Panc1 (cell line): ENCODE results near the gene CDK6. TPM values are rescaled to one million over a fixed set of nuclear protein-coding genes. Genes with fewer than 3 reads are reported as not detected.

Experiments used
- ATAC-seq: fragments of 200-7000 bp; cut with Tn5 transposase; 2 replicates; pipeline ENCODE4 v1.9.1; 2020; ENCODE audit warnings: mild to moderate bottlenecking, moderate library complexity
- BruUV-seq: library from RNA; stranded (reverse); fragments of 400-500 nt; replicated peaks from 2 replicates; lab custom pipeline; 2021; lab: Mats Ljungman, UMichigan
- CTCF ChIA-PET: fragments of 300-600 bp; sonication (Branson Sonifier 250); formaldehyde crosslinking; loops from one replicate; lab custom pipeline; 2022; ENCODE audit warnings: antibody characterized with exemption; lab: Charles Lee
- POLR2A ChIA-PET: fragments of 300-600 bp; sonication (Branson Sonifier 250); formaldehyde crosslinking; loops from one replicate; lab custom pipeline; 2022; ENCODE audit warnings: antibody characterized with exemption; lab: Charles Lee
- DNase-seq: peaks from one replicate; pipeline ENCODE4 v3.0.0-alpha.2; 2010; ENCODE audit warnings: low read depth, low spot score
- H3K27ac ChIP-seq: 2 replicates; pipeline ENCODE4 v1.5.1; 2011; ENCODE audit warnings: mild to moderate bottlenecking, low read length, inconsistent platforms
- H3K27me3 ChIP-seq: fragments of 200-500 bp; sonication (Bioruptor generic); 2 replicates; pipeline ENCODE4 v1.6.0; 2014; ENCODE audit warnings: low read length, inconsistent platforms; ENCODE audit not compliant: control insufficient read depth, insufficient read depth
- H3K36me3 ChIP-seq: fragments of 200-500 bp; sonication (Bioruptor generic); 2 replicates; pipeline ENCODE4 v1.5.1; 2014; ENCODE audit warnings: inconsistent platforms, mild to moderate bottlenecking, low read length, moderate library complexity; ENCODE audit not compliant: control insufficient read depth, insufficient read depth
- H3K4me1 ChIP-seq: 2 replicates; pipeline ENCODE4 v1.5.1; 2011; ENCODE audit warnings: inconsistent platforms, mild to moderate bottlenecking, low read length, moderate library complexity; ENCODE audit not compliant: control insufficient read depth, insufficient read depth
- H3K4me3 ChIP-seq, 2 experiments: 2 replicates each; pipeline ENCODE4 v1.5.1; 2011 to 2012; ENCODE audit warnings: low read depth in 2 of 2, low read length in 2 of 2, mild to moderate bottlenecking in 2 of 2, inconsistent platforms in 1 of 2, moderate library complexity in 1 of 2
- H3K9me3 ChIP-seq: fragments of 200-500 bp; sonication (Bioruptor generic); 2 replicates; pipeline ENCODE4 v1.5.1; 2014; ENCODE audit warnings: low read depth, mild to moderate bottlenecking, inconsistent platforms, low read length, moderate library complexity; ENCODE audit not compliant: control insufficient read depth, insufficient read depth
- CTCF ChIP-seq: fragments of 450-650 bp; IDR thresholded peaks from 2 replicates; pipeline ENCODE4 v1.5.1; 2017; ENCODE audit warnings: mild to moderate bottlenecking
- POLR2AphosphoS5 ChIP-seq: IDR thresholded peaks from 2 replicates; pipeline ENCODE4 v1.6.1; 2012; ENCODE audit warnings: mild to moderate bottlenecking, low read depth, low read length, moderate library complexity
- REST ChIP-seq, 2 experiments: IDR thresholded peaks; 2 replicates each; pipeline ENCODE4 v1.6.1; 2011 to 2012; ENCODE audit warnings: low read depth in 2 of 2, control low read depth in 1 of 2, low read length in 1 of 2, mild to moderate bottlenecking in 1 of 2, moderate library complexity in 1 of 2; ENCODE audit not compliant: insufficient read depth in 1 of 2
- SIN3A ChIP-seq: IDR thresholded peaks from 2 replicates; pipeline ENCODE4 v1.6.1; 2012; ENCODE audit warnings: low read depth, mild to moderate bottlenecking, low read length, moderate library complexity, borderline replicate concordance; ENCODE audit not compliant: insufficient read depth
- TCF7L2 ChIP-seq: IDR thresholded peaks from 2 replicates; pipeline ENCODE4 v1.6.1; 2011; ENCODE audit warnings: mild to moderate bottlenecking, low read depth, low read length, inconsistent platforms
- in situ Hi-C: cut with HindIII; loops from 2 replicates; pipeline ENCODE4 v1.10.0; 2016; ENCODE audit warnings: low sequenced_read_pairs, low pct_unique_long_range_greater_than_20kb
- intact Hi-C: fragments of 100-400 bp; cut with micrococcal nuclease; formaldehyde crosslinking; loops from one replicate; pipeline ENCODE4 v1.10.0; 2022; ENCODE audit not compliant: unreplicated experiment
- total RNA-seq: library from RNA; stranded (reverse); gene quantifications from one replicate; pipeline ENCODE4 v1.2.1, GENCODE V29; 2021; ENCODE audit not compliant: unreplicated experiment

The CDK6 gene
- total RNA-seq, 1 experiment from 2014 or later, result 57.4 TPM

GRCh38 chr7:92682903-92683539 lies 153.4 kb downstream of the CDK6 start:
- no peaks in the 10 kb centered on the region for H3K9me3 ChIP-seq
- no peaks in the 10 kb centered on the region for H3K36me3 ChIP-seq
- TF ChIP-seq POLR2AphosphoS5 (no peak), SIN3A (no peak), CTCF (no peak), REST (IDR thresholded peaks at IDR 0.05; ENCODE audit: insufficient read depth in 1 of 2, low read depth in 2 of 2, low read length in 1 of 2) (no peak), TCF7L2 (no peak)
- peak overlapping the region; percentile 31 for H3K27ac ChIP-seq
- ChIA-PET POLR2A (interaction anchor here (0.7 kb wide), 1 partner anchor 61 kb away, joined by 10 read pairs; no protein-coding TSS in a partner anchor), CTCF (no interaction called here)
- ATAC-seq, result no peak
- in situ Hi-C loops, result no loop called here
- H3K4me3 ChIP-seq, result no peak overlapping the region
- BruUV-seq, result no TSS peak
- intact Hi-C loops, result no loop called here
- peaks cover 20% of the 10 kb centered on the region for H3K4me1 ChIP-seq
- DNase-seq, result no peak
- no peaks in the 10 kb centered on the region for H3K27me3 ChIP-seq

DNA sequence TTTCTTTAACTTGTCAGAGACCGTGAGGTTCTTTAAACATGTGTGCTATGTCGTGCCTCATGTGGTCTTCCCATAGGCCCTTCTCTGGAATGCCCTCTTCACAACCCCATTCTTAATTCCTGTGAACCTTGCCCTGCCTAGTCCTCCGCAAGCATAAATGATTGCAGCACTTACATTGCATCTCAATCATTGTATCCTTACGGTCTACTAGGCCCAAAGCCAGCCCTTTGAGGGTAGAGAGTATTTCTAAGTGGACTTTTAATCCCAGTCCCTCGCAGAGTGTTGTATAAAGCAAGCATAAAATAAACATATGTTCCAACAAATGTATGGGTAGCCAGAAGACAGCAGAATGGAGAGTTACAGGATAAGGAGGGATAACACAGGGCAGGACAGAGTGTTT lies 154.0 kb downstream of the CDK6 start:
- no peak for DNase-seq
- CTCF ChIA-PET, result no interaction called here
- no peak for ATAC-seq
- in situ Hi-C loops (no loop called here), intact Hi-C loops (no loop called here)
- POLR2A ChIA-PET, result no interaction called here
- H3K27ac ChIP-seq, result no peak overlapping the region
- H3K4me3 ChIP-seq, result no peak overlapping the region
- no peaks in the 10 kb centered on the region for H3K36me3 ChIP-seq
- H3K4me1 ChIP-seq, result peaks cover 20% of the 10 kb centered on the region
- H3K9me3 ChIP-seq, result no peaks in the 10 kb centered on the region
- H3K27me3 ChIP-seq, result no peaks in the 10 kb centered on the region
- no TSS peak for BruUV-seq
- TF ChIP-seq POLR2AphosphoS5, result no peak
- no peak for TF ChIP-seq REST (IDR thresholded peaks at IDR 0.05; ENCODE audit: insufficient read depth in 1 of 2, low read depth in 2 of 2, low read length in 1 of 2)
- TF ChIP-seq TCF7L2, result no peak
- no peak for TF ChIP-seq SIN3A
- TF ChIP-seq CTCF, result no peak
